B cell (primary cell): Measurements from ENCODE around the gene KLHL6. TPM values are rescaled to one million over a fixed set of nuclear protein-coding genes. Genes with fewer than 3 reads are reported as not detected.

Source experiments
- ATAC-seq: fragments of 200-7000 bp; cut with Tn5 transposase; one replicate; pipeline ENCODE4 v1.10.0; 2021; ENCODE audit warnings: low read depth, mild to moderate bottlenecking, moderate number of reproducible peaks, moderate library complexity
- CTCF ChIA-PET: fragments of 350-600 bp; sonication (Branson Sonifier 250); formaldehyde crosslinking; loops from one replicate; lab custom pipeline; 2021; ENCODE audit warnings: antibody characterized with exemption, inconsistent platforms; lab: Charles Lee
- POLR2A ChIA-PET: fragments of 350-600 bp; sonication (Branson Sonifier 250); formaldehyde crosslinking; loops from one replicate; lab custom pipeline; 2021; ENCODE audit warnings: antibody characterized with exemption; lab: Charles Lee
- DNase-seq: peaks from one replicate; pipeline ENCODE4 v3.0.0; 2013
- H2AFZ ChIP-seq: 2 replicates; pipeline ENCODE4 v1.6.1; 2012; ENCODE audit warnings: mild to moderate bottlenecking, low read depth, low read length; ENCODE audit not compliant: insufficient read depth, poor library complexity, severe bottlenecking
- H3K27ac ChIP-seq, 2 donors: 1 replicate in 1 of 2; 2 replicates in 1 of 2; pipeline ENCODE4 v1.5.1; 2012 to 2013; ENCODE audit warnings: low read length in 2 of 2, mild to moderate bottlenecking in 2 of 2, moderate library complexity in 1 of 2
- H3K27me3 ChIP-seq, 4 experiments: fragments of 200-600 bp in 1 of 4; sonication (generic) in 1 of 4; replicated peaks in 1 of 4; 1 replicate in 2 of 4; 2 replicates in 2 of 4; pipeline versions ENCODE4 v1.6.1 to v1.7.0; 2013 to 2016; ENCODE audit warnings: low read length in 3 of 4, mild to moderate bottlenecking in 2 of 4, mixed read lengths in 1 of 4, moderate library complexity in 1 of 4; ENCODE audit not compliant: insufficient read depth in 4 of 4, control insufficient read depth in 3 of 4; ENCODE audit errors: control extremely low read depth in 1 of 4
- H3K36me3 ChIP-seq, 2 experiments: replicated peaks in 1 of 2; 1 replicate in 1 of 2; 2 replicates in 1 of 2; pipeline versions ENCODE4 v1.6.1 to v1.7.1; 2013; ENCODE audit warnings: low read length in 1 of 2; ENCODE audit not compliant: insufficient read depth in 2 of 2, control insufficient read depth in 1 of 2; ENCODE audit errors: control extremely low read depth in 1 of 2, extremely low read depth in 1 of 2
- H3K4me1 ChIP-seq, 2 donors: fragments of 200-600 bp in 1 of 2; sonication (generic) in 1 of 2; 1 replicate in 1 of 2; 2 replicates in 1 of 2; pipeline versions ENCODE4 v1.5.1 to v1.6.1; 2013 to 2017; ENCODE audit warnings: low read length in 2 of 2; ENCODE audit not compliant: control insufficient read depth in 2 of 2, insufficient read depth in 2 of 2
- H3K4me2 ChIP-seq: replicated peaks from 2 replicates; pipeline ENCODE3; 2012; ENCODE audit warnings: mild to moderate bottlenecking, low read depth, low read length; ENCODE audit not compliant: poor library complexity, severe bottlenecking
- H3K4me3 ChIP-seq, 5 experiments: fragments of 200-600 bp in 1 of 5; sonication (generic) in 1 of 5; 1 replicate in 3 of 5; 2 replicates in 2 of 5; pipeline versions ENCODE4 v1.5.1 to v1.7.0; 2011 to 2016; ENCODE audit warnings: low read length in 4 of 5, mild to moderate bottlenecking in 4 of 5, low read depth in 2 of 5, control low read depth in 1 of 5, moderate library complexity in 1 of 5; ENCODE audit not compliant: insufficient read depth in 1 of 5; ENCODE audit errors: control extremely low read depth in 1 of 5, extremely low read depth in 1 of 5
- H3K79me2 ChIP-seq: fragments of 200-600 bp; sonication (generic); one replicate; pipeline ENCODE4 v1.6.0; 2016; ENCODE audit warnings: low read length; ENCODE audit not compliant: control insufficient read depth, insufficient read depth
- H3K9ac ChIP-seq: fragments of 200-600 bp; sonication (generic); 2 replicates; pipeline ENCODE4 v1.6.1; 2017; ENCODE audit warnings: mild to moderate bottlenecking, low read length, moderate library complexity
- H3K9me3 ChIP-seq, 3 donors: one replicate each; pipeline versions ENCODE4 v1.6.1 to v1.7.1; 2013; ENCODE audit warnings: low read length in 2 of 3; ENCODE audit not compliant: control insufficient read depth in 2 of 3, insufficient read depth in 1 of 3; ENCODE audit errors: control extremely low read depth in 1 of 3
- H4K20me1 ChIP-seq: 2 replicates; pipeline ENCODE4 v1.6.0; 2012; ENCODE audit warnings: mild to moderate bottlenecking, low read length; ENCODE audit not compliant: insufficient read depth, control insufficient read depth, poor library complexity, severe bottlenecking
- H3K27ac Mint-ChIP-seq: one replicate; pipeline ENCODE4 v1.8.0; 2021; ENCODE audit warnings: mixed read lengths
- H3K27me3 Mint-ChIP-seq: one replicate; pipeline ENCODE4 v1.8.0; 2021; ENCODE audit warnings: mixed read lengths
- H3K4me1 Mint-ChIP-seq: one replicate; pipeline ENCODE4 v1.8.0; 2021; ENCODE audit warnings: mixed read lengths
- H3K4me3 Mint-ChIP-seq: one replicate; pipeline ENCODE4 v1.8.0; 2021; ENCODE audit warnings: mixed read lengths
- H3K9me3 Mint-ChIP-seq: one replicate; pipeline ENCODE4 v1.8.0; 2022; ENCODE audit warnings: mixed read lengths; ENCODE audit not compliant: insufficient read depth
- CTCF ChIP-seq: fragments of 200-600 bp; IDR thresholded peaks from one replicate; pipeline ENCODE4 v1.8.0; 2022; ENCODE audit warnings: antibody characterized with exemption, mild to moderate bottlenecking
- EZH2 ChIP-seq: IDR thresholded peaks from 2 replicates; pipeline ENCODE4 v1.6.1; 2012; ENCODE audit warnings: borderline replicate concordance, low read depth, mild to moderate bottlenecking, moderate library complexity, low read length; ENCODE audit not compliant: insufficient read depth, poor library complexity, severe bottlenecking
- WGBS: methylation state at CpG from one replicate; pipeline ENCODE4 v1.1.5; 2013; ENCODE audit warnings: missing lambda C conversion rate; ENCODE audit not compliant: insufficient coverage; 5-methylcytosine and 5-hydroxymethylcytosine counted together
- intact Hi-C: fragments of 100-400 bp; cut with micrococcal nuclease; formaldehyde crosslinking; loops from one replicate; pipeline ENCODE4 v1.10.0; 2022
- polyA plus RNA-seq: library from polyadenylated mRNA; depleted of rRNA; stranded (reverse); fragments of >200 nt; gene quantifications from 2 replicates; pipeline ENCODE4 v1.2.3, GENCODE V29; 2012
- total RNA-seq, 2 donors: library from RNA; stranded (reverse); fragments of 120-200 nt in 1 of 2; gene quantifications; 1 replicate in 1 of 2; 2 replicates in 1 of 2; pipeline versions ENCODE4 v1.2.3 to v1.2.4, GENCODE V29; 2013 to 2022

KLHL6 gene
- total and polyA plus RNA-seq, 2 donors (not counting 1 experiment from before 2014, with no cell fraction given), result 29.6 to 69.7 TPM

DNA sequence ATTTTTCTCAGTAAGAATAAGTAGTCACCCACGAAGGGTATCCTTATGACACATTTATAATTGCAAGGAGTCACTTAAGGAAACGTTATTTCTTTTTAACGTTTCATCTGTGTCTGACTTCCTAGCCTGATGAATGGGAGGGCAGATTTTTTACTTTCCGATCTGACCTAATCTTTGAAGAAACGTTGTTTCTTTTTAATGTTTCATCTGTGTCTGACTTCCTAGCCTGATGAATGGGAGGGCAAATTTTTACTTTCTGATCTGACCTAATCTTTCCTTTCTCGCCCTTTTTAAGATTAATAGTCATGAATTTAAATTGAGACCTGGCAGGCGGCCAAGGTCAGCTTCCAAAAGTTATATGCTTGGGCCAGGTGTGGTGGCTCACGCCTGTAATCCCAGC is 3.0 kb upstream of the KLHL6 start:
- ChIA-PET POLR2A (no interaction called here), CTCF (interaction anchor here (0.8 to 3.7 kb wide), 6 partner anchors 43 to 207 kb away, joined by 4 to 37 read pairs (median 15); no protein-coding TSS in a partner anchor)
- Histone ChIP-seq H3K36me3 (no peaks in the 10 kb centered on the region), H2AFZ (no peak overlapping the region), H4K20me1 (no peaks in the 10 kb centered on the region), H3K79me2 (peaks cover 20% of the 10 kb centered on the region), H3K4me1 (peaks cover 19 to 22% of the 10 kb centered on the region in 2 donors), H3K9me3 (no peaks in the 10 kb centered on the region), H3K9ac (no peak overlapping the region), H3K4me2 (no peak overlapping the region), H3K4me3 (no peak overlapping the region), H3K27ac (no peak overlapping the region), H3K27me3 (no peaks in the 10 kb centered on the region)
- H3K27ac Mint-ChIP-seq, result no peak overlapping the region
- no CpG with 5 or more reads among the region's 8 CpGs for WGBS
- peaks cover 29% of the 10 kb centered on the region for H3K4me1 Mint-ChIP-seq
- no peak overlapping the region for H3K4me3 Mint-ChIP-seq
- DNase-seq (no peak), ATAC-seq (no peak)
- no peaks in the 10 kb centered on the region for H3K9me3 Mint-ChIP-seq
- TF ChIP-seq CTCF (no peak), EZH2 (no peak)
- H3K27me3 Mint-ChIP-seq, result no peaks in the 10 kb centered on the region
- intact Hi-C loops, result loop anchor here (5.0 kb wide), 2 partner anchors 34 to 139 kb away; partner anchors contain the start of gene YEATS2

- Histone ChIP-seq H3K36me3 (peaks cover 0 to 2% of the 10 kb centered on the region in 2 experiments), H3K27ac (no peak overlapping the region), H3K79me2 (peaks cover 38% of the 10 kb centered on the region), H2AFZ (no peak overlapping the region), H3K27me3 (no peaks in the 10 kb centered on the region), H3K4me1 (peaks cover 33 to 40% of the 10 kb centered on the region in 2 donors), H4K20me1 (no peaks in the 10 kb centered on the region), H3K4me3 (no peak overlapping the region), H3K9ac (no peak overlapping the region), H3K4me2 (peak overlapping the region; percentile 91), H3K9me3 (peaks cover 0 to 6% (median 0%) of the 10 kb centered on the region in 3 donors)
- peak overlapping the region; percentile 99 for H3K27ac Mint-ChIP-seq
- WGBS, result 81% methylated on average over 4 of the region's 5 CpGs
- no peaks in the 10 kb centered on the region for H3K27me3 Mint-ChIP-seq
- ATAC-seq (no peak), DNase-seq (no peak)
- peak overlapping the region; percentile 94 for H3K4me3 Mint-ChIP-seq
- POLR2A ChIA-PET, result interaction anchor here (0.6 kb wide), 1 partner anchor 90 kb away, joined by 8 read pairs; no protein-coding TSS in a partner anchor
- no peak for TF ChIP-seq EZH2
- TF ChIP-seq CTCF, result no peak
- intact Hi-C loops, result loop anchor here (5.0 kb wide), 2 partner anchors 36 to 141 kb away; partner anchors contain the start of gene YEATS2
- CTCF ChIA-PET, result no interaction called here
- no peaks in the 10 kb centered on the region for H3K9me3 Mint-ChIP-seq
- peaks cover 42% of the 10 kb centered on the region for H3K4me1 Mint-ChIP-seq
Measured at GRCh38 chr3:183556722-183557121, 1.2 kb upstream of the KLHL6 start.
